ENCODE results near the gene MYO9B. TPM values are rescaled to one million over a fixed set of nuclear protein-coding genes. Genes with fewer than 3 reads are reported as not detected.

The MYO9B gene
- total and polyA plus RNA-seq, 9 of the 15 experiments (the other 6 are each of a cell fraction or from before 2014, with no cell fraction given), result 2.4 to 77.6 (median 23.0) TPM

- no peak for TF ChIP-seq ZNF518B (CRISPR knock-in tag; IDR thresholded peaks at IDR 0.05)
- TF ChIP-seq ZNF57 (CRISPR knock-in tag; IDR thresholded peaks at IDR 0.05), result no peak
- TF ChIP-seq ZBTB1 (CRISPR knock-in tag; IDR thresholded peaks at IDR 0.05; ENCODE audit: borderline replicate concordance, low read depth), result no peak; the same call in 1 of the 2 replicates
- no peak for TF ChIP-seq ZNF561 (CRISPR knock-in tag; conservative IDR thresholded peaks at IDR 0.05)
- no peak for TF ChIP-seq SREBF1 (IDR thresholded peaks at IDR 0.05; ENCODE audit: borderline replicate concordance, low read depth, low read length)
- TF ChIP-seq RBM15 (IDR thresholded peaks at IDR 0.05; ENCODE audit: insufficient read depth, low read length), result no peak
- TF ChIP-seq PYGO2 (tag; IDR thresholded peaks at IDR 0.05), result no peak
- peak; percentile 79; the same call in 1 of the 2 replicates for TF ChIP-seq ZNF511 (CRISPR knock-in tag; IDR thresholded peaks at IDR 0.05)
- peak; percentile 69 for TF ChIP-seq ASH1L (IDR thresholded peaks at IDR 0.05; ENCODE audit: borderline replicate concordance, low read depth, partially characterized antibody)
- TF ChIP-seq CGGBP1 (CRISPR knock-in tag; IDR thresholded peaks at IDR 0.05), result no peak
- TF ChIP-seq SIRT6 (IDR thresholded peaks at IDR 0.05; ENCODE audit: low read depth, low read length), result no peak
- no peak for TF ChIP-seq ZNF445 (CRISPR knock-in tag; IDR thresholded peaks at IDR 0.05; ENCODE audit: low read depth)
- TF ChIP-seq EWSR1 (IDR thresholded peaks at IDR 0.05; ENCODE audit: borderline replicate concordance, low read depth, partially characterized antibody), result no peak
- no peak for TF ChIP-seq THAP7 (CRISPR knock-in tag; IDR thresholded peaks at IDR 0.05)
- no peak for TF ChIP-seq MLX (CRISPR knock-in tag; conservative IDR thresholded peaks at IDR 0.05)
- peak; percentile 85 for TF ChIP-seq ZEB2 (IDR thresholded peaks at IDR 0.05)
- TF ChIP-seq ELK1 (CRISPR knock-in tag; IDR thresholded peaks at IDR 0.05), result no peak
Measured at GRCh38 chr19:17215127-17215971, 139.8 kb downstream of the MYO9B start, which contains the start of gene USE1 (continued).
